NCI-H146 treated with DMSO at 0.1 percent for 48 hours (cell line): ENCODE results near the gene MXRA7.
"Not testable (repeated sequence)": the region's sequence is repeated elsewhere in the genome, so short reads cannot be mapped to it uniquely, and the experiment has no call there.

ENCODE experiments used
- DNase-seq: peaks from one replicate; lab custom pipeline; 2025; ENCODE audit not compliant: unreplicated experiment; lab: John Stamatoyannopoulos, UW

MXRA7 gene

DNA sequence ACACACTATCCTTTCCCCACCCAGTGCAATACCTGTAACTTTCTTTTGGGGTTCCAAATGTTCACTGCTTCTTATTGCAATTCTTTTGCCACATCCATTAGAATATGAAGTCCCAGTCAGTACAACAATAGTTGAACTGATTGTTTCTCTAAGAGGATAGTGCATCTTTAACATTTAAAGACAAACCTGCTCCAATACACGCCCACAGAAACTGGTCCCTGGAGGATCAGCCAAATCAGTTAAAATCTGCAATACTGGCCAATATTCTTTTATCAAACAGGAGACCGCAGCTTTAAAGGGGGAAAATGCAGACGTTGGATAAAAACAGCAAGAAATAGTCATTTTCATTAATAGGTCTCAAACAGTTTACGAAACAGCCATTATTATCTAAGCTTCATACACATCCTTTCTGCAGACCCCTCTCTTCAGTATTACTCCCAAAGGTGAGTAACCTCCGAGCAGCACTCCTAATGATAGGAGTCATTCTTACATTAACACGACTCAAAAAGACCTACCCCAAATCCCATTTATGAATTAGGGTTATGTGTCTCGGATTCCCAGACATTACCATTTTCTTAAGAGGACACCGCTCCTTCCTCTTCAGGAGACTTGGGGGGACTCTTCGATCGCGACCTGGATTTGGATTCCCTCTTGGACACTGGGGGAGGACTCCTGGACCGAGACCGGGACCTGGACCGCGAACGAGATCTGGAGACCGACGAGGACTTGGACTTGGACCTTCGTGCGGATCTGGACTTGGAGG, 25.0 kb upstream of the MXRA7 start:
- peak; percentile 41 for DNase-seq

DNA sequence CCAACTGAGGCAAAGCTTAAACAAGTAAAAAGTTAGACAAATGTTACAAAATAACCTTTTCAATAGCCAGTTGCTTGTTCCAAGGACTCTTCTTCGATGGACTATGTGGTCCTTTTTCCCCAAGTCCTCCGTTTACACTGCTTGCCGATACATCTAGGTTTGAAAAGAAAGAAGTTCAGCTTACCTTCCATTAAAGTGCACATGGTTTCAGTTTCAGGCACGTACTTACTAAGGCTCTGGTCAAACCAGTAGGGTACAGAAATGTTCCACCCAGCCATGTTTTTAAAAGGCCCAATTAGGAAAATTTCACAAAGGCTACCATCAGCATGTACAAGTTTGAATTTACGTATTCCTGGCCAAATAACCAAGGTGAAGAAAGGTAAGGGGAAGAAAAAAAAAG, 24.2 kb upstream of the MXRA7 start:
- DNase-seq: no peak

DNA sequence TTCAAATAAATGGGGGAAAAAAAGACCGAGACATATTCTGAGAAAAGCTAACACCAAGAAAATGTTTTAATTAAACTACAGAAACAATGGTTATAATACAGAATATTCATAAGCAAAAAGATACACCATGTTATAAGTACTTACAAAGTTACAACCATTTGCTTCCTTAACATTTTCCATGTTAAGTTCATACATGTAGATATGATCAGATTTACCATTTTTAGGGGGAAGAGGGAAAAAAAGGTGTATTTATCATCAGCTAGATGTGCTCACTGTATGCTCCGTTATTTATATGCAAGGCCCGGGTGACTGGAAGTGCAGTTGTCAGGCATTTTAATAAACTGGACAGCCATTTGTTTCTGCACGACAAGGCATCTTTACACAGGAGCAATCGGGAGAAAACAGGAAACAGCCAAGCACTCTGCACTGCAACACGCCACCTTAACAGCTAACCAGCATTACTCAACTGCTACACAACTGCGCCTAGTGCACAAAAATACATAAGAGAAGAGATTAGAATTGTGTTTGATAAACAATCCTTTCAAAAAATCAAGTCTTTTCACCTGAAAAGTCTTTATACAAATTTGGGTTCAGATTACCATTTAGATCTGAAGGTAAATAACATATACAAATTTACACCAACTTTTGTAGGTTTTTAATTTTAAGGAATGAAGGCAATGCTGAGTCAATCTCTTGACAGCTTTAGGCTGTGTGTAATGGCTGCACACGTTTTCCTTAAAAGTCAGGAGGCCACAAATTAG, 23.5 kb upstream of the MXRA7 start:
- no peak for DNase-seq

DNA sequence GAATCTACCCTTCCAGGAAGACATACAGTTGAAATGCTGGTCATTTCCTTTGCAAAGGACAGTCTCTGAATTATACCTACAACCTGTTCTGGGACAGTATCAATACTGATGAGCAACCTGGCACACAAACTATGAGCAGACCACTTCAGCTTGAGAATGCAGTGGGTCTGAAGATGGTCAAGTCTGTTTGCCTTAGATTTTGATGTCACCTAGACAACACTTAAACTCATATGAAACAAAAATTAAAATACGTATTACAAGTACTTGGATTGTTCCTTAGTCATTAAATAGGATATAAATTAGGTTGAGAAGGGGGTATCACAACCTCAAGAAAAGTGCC, 22.8 kb upstream of the MXRA7 start:
- DNase-seq: no peak

DNA sequence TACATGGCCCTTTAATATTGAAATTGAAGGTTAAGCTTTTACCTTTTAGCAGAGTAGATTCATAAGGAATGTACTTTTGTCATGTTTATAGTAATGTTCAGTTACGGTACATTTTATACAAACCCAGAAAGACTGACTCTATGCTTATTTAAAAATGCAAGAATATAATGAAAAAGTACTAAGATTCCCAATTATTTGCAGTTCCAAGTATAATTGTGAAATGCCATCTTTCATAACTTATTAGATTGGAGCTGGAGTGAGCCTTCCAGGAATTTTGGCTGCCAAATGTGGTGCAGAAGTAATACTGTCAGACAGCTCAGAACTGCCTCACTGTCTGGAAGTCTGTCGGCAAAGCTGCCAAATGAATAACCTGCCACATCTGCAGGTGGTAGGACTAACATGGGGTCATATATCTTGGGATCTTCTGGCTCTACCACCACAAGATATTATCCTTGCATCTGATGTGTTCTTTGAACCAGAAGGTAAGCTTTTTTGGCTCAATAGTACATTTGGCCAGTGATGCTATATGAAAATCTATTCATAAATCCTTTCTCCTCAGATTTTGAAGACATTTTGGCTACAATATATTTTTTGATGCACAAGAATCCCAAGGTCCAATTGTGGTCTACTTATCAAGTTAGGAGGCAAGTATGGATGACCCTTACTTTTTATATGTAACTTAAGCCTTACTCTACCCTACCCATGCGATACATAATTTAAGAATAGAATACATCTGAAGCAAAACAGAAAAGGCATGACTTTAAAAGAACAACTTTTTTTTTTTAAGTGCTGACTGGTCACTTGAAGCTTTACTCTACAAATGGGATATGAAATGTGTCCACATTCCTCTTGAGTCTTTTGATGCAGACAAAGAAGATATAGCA, 22.2 kb upstream of the MXRA7 start:
- DNase-seq: no peak

DNA sequence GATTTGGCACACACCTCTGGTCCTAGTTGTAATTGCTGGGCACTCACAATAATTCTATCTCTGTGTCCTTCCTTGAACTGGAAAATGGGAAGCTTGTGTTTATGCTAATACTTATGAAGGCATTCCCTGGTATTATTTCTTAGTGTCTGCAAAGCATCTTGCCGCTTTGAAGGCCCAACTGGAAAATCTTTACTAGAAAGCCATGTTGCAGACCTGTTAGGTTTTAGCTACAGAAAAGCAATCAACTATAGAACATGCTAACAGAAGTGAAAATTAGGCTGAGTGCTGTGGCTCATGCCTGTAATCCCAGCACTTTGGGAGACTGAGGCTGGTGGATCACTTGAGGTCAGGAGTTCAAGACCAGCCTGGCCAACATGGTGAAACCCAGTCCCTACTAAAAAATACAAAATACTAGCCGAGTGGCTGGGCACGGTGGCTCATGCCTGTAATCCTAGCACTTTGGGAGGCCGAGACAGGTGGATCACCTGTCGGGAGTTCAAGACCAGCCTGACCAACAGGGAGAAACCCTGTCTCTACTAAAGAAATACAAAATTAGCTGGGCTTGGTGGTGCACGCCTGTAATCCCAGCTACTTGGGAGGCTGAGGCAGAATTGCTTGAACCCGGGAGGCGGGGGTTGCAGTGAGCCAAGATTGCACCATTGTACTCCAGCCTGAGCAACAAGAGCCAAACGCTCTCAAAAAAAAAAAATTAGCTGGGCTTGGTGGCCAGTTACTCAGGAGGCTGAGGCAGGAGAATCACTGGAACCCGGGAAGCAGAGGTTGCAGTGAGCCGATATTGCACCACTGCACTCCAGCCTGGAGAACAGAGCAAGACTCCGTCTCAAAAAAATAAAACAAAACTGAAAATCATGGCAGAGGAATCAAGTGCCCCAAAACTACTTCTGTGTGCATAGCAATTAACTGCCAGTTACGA, 21.3 kb upstream of the MXRA7 start:
- DNase-seq: not testable (repeated sequence)

DNA sequence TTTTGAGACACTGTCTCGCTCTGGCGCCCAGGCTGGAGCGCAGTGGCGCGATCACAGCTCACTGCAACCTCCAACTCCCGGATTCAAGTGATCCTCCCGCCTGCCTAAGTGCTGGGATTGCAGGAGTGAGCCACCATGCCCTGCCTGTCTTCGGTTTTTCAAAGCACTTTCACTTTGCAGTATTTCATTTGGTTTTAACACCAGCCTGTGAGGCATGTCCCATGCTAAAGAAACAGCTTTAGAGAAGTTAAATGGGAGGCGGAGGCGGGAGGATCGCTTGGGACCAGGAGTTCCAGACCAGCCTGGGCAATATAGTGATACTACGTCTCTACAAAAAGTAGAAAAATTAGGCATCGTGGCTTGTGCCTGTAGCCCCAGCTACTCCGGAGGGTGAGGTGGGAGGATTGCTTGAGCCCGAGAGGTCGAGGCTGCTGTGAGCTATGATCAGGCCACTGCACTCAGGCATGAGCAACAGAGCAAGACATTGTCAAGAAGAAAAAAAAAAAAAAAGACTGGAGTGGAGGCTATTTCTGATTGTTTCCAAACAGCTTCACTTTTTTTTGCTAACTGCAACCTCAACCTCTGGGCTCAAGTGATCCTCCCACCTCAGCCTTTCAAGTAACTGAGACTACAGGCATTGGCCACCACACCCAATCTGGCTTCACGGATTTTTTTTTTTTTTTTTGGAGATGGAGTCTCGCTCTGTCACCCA, 17.1 kb upstream of the MXRA7 start:
- DNase-seq: no peak

DNA sequence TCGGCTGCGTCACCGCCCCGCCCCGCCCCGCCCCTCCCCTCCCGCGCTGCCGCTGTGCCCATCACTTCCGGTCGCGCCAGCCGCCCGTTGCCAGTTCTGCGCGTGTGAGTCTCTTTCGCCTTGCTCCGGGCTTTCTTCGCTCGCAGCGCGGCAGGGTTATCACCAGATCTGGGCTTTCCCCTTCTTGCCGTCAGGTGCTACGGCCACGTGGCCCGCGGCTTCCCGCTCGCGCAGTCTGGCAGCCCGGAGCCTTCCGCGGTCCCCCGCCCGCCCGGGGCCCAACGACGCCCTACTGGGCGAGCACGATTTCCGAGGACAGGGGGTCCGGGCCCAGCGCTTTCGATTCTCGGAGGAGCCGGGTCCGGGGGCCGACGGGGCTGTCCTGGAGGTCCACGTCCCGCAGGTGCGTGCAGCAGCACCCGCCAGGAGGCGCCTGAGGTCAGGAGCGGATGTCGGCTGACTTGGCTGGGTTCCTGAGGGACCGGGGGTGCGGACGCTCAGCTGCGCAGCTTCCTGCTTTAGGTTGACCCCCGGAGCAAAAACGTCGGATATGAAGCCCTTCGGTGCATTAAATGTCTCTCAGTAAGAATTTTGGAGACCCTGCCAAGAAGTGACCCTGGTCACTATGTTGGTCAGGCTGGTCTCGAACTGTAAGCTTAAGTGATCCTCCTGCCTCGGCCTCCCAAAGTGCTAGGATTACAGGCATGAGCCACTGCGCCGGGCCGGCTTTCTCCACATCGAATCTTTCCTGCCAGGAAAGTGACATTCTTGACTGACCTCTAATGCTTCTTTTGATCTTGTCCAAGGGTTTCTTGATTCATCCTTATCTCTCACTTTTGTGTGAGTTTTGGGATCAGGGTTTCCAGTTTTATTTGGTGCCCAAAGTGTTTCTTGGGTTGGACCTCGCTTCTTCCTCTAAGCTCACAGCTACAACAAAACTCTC, 16.3 kb upstream of the MXRA7 start, which contains the start of gene METTL23:
Gene METTL23, plus strand, starts transcription at position 64 of the 943 bp plus-strand sequence. CDS start 2,872 bp downstream, outside the sequence.
- peak; percentile 58 for DNase-seq

DNA sequence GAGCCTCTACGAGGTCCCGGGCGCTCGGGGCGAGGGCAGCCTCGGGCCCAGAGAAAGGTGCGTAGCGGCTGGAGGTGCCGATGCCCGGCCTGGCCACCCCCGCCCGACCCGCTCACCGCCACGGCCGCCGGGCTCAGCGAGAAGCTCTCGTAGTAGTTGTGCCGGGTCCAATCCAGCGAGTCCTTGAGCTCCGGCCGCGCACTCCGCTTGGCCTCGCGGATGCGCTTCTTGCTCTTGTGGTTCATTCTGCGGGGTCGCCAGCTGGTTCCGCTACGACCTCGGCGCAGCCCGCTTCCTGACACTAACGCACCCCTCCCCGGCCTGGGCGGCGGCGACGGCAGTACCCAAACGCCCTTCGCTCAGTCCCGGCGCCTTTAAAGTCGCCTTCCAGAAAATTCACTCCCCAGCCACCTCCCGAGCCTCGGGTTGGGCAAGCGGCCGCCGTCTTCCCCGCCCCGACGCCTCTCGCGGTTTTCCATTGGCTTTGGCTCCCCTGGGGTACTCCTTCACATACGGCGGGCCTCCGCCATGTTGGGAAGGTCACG, 15.5 kb upstream of the MXRA7 start, which contains the start of gene JMJD6:
Gene JMJD6, minus strand, starts transcription at position 376 of the 545 bp plus-strand sequence. Its CDS starts 131 bp downstream, at position 245.
- DNase-seq: peak; percentile 96

DNA sequence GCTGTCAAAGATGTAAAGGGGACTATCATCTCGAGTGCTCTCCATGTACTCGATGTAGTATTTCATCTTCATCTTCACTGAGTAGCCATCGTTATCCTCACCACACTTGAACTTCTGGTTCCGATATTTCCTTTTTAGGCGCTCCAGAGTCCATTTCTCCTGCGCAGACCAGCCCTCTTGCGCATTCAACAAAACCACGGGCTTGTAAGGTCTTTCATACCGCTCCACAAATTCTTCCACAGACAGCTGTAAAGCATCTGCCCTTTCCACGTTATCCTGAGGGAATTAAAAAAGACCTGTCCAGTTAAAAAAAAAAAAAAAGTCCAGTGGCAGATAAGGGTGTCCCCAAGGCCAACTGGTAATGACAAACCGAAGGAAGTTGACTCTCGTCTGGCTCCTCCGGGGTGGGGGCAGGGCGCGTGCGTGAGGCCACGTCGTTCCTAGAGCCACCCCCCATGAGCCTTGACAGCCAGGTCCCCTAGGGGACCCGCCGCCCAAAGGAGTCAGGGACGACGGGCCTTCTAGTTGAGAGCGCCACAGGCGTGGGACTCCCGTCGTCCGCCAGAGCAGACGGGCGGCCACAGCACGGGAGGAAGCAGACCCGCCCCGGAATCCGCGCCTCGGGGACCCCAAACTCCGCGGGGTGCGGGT, 14.9 kb upstream of the MXRA7 start:
- no peak for DNase-seq

DNA sequence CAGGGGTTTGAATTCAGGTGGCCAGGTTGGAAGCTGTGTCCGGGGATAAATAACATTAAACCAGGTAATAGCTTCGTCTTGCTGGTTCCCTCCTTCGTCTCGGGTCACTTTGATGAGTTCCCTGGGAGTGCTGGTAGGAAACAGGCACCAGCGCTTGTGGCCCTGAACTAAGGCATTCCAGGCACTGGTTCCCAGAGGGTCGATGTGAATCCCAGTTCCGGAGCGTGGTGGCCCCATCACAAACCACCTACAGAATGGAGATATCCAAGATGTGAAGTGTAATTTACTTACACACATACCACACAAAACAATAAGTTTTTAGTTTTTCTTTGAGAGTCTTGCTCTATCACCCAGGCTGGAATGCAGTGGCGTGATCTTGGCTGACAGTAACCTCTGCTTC, 13.0 kb upstream of the MXRA7 start:
- no peak for DNase-seq

DNA sequence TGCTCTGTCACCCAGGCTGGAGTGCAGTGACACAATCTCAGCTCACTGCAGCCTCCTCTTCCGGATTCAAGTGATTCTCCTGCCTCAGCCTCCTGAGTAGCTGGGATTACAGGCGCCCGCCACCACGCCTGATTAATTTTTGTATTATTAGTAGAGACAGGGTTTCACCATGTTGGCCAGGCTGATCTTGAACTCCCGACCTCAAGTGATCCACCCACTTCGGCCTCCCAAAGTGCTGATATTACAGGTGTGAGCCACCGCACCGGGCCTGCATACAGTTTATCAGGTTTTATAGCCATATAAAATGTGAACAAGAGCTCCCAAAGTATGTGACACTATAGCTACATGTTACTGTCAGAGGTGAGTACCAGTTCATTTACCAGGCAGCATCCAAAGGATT, 12.2 kb upstream of the MXRA7 start:
- DNase-seq: not testable (repeated sequence)

DNA sequence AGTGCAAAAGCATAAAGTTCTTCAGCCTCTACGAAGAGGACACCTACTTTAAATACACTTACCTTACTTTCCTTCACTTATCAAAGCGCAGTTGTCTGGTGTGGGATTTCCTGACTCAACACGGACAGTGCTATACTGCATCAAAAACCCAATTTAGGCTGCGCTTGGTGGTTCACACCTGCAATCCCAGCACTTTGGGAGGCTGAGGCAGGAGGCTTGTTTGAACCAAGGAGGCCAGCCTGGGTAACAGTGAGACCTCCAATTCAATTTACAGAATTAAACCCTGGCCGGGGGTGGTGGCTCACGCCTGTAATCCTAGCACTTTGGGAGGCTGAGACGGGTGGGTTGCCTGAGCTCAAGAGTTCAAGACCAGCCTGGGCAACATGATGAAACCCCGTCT, 11.5 kb upstream of the MXRA7 start:
- no peak for DNase-seq

DNA sequence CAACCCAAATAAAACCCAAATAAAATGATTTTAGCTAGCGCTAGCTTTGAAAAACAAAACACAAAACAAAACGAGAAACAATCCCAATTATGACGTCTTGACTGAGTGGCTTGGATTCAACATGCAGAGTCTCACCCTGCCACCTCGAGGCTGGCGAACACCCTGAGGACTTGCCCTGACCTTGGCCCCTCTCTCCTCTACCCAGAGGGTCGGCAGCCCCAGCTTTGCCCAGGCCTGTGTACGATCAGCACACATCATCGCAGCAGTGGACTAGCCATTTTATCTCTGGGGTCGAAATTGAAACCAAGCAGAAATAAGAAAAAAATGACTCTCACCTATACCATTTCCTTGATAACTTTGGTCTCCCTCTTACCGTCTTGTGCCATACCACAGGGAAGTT, 10.7 kb upstream of the MXRA7 start:
- no peak for DNase-seq

DNA sequence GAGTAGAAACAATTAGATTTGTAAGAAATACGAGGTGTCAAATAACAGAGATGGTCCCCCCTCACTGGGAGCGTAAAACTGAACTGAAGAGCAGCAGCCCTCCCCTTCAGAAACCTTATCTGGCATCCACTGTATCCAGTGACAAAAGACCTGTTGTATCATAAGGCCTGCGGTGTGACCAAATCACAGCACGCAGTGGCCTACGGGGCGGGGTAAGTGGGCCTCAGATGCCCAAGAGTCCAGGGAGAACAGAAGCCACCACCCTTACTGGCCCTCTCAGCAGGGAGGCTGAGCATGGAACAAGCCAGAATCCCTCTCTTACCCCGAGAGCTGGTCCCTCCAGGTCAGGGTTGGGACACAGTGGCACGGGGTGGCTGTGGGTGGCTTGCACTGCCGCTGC, 10.2 kb upstream of the MXRA7 start:
- DNase-seq: no peak

DNA sequence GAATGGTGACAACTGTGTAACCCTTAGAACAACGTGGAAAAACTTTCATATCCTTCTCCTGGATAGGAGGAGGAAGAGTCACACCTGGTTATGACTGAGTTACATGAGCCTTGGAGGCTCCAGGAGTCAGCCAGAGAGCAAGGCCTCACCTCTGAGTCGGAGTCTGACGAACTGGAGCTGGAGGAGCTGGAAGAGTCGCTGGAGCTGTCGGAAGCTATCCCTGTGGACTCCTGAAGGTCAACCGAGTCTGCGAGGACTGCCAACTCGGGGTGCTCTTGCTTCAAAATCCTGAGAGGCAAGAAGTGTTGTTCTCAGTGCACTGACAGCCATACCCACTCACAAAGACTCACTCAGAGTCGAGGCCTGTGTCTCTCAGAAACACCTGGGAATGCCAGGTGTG, 9.4 kb upstream of the MXRA7 start:
- DNase-seq: no peak

DNA sequence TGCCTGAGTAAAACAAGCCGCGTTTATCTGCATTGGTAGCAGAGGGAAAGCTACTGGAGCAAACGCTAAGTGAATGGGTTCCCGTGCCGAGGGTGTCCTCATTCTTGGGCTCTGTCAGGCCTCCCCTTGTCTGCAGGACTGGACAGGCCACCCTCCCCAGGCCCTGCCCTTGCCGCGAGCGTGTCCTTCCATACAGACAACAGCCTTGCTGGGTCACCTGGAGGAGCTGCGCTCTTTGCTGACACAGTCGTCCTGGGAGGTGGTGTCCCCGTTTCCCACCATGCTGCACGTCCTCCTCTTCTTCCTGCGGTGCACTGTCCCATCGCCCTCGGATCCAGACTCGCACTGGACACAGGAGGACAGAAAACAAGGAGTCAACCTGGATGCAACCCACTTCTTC, 7.8 kb upstream of the MXRA7 start:
- DNase-seq: no peak

DNA sequence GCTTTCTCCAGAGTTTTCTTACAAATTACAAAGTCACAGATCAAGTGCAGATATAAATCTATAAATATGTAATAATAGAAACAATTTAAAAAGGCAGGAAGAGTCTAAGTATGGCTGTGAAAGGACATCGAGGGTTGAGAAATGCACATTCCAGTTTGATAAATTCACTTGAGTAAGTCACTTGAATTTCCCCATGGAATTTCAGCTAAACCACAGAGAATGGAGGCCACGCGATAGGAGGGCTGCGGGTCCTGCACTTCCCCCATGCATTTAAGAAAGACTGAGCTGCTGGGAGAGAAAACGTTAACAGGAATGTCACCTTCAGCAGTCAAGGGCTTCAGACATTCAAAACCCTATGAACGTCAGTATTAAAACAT, 6.1 kb upstream of the MXRA7 start:
- no peak for DNase-seq
